ENCODE measurements around the gene TLE4. TPM values are rescaled to one million over a fixed set of nuclear protein-coding genes. Genes with fewer than 3 reads are reported as not detected.

Gene TLE4
- total and polyA plus RNA-seq, 4 experiments from 2014 or later: 27.9 to 101 (median 72.2) TPM

DNA sequence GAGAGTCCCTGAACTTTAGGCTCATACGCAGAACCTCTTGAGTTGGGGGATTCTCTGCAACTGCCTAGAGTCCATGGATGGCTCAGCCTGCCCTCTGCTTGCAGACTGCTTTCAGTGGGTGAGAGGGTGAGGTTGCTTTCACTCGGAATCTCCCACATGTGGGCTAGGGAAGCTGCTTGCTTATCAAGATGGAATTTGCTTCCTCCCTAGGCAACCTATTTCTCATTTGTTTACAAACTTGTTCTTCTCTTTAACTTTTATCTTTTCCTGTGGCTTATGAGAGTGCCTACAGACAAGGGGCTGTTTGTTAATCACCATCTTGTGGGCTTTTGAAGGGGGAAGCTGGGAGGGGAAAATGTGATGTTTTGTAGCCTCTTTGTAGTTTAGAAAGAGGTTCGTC, 10.0 kb downstream of the TLE4 start:
- Mint-ChIP-seq H3K36me3 (peaks cover 3 to 15% of the 10 kb centered on the region in 2 donors), H3K9me3 (no peaks in the 10 kb centered on the region), H3K27ac (peak overlapping the region; percentile 70 to 93 (median 85)), H3K4me3 (peak overlapping the region; percentile 41 to 78 (median 70)), H3K27me3 (no peaks in the 10 kb centered on the region), H3K4me1 (peaks cover 74 to 88% (median 81%) of the 10 kb centered on the region in 4 donors)
- no peaks in the 10 kb centered on the region for H3K9me3 ChIP-seq (ENCODE audit: control insufficient read depth in 1 of 2, low read length in 2 of 2)
- H3K4me1 ChIP-seq (ENCODE audit: insufficient read depth, low read length): peaks cover 81% of the 10 kb centered on the region
- CTCF ChIA-PET (ENCODE audit: partially characterized antibody): interaction anchor here (0.6 to 4.2 kb wide), 5 partner anchors 8 to 84 kb away, joined by 3 to 23 read pairs (median 7); partner anchors contain the start of gene TLE4
- H3K4me3 ChIP-seq (ENCODE audit: low read length in 2 of 2): no peak overlapping the region
- H3K36me3 ChIP-seq (ENCODE audit: insufficient read depth, low read length): no peaks in the 10 kb centered on the region
- H3K27ac ChIP-seq (ENCODE audit: low read depth, low read length): peak overlapping the region; percentile 49
- intact Hi-C loops (cut with micrococcal nuclease): loop anchor here (1.0 kb wide), 1 partner anchor 8 kb away; no protein-coding TSS in a partner anchor
- POLR2A ChIA-PET (ENCODE audit: partially characterized antibody): interaction anchor here (1.0 to 6.6 kb wide), 10 partner anchors 8 to 57 kb away, joined by 3 to 106 read pairs (median 8); partner anchors contain the start of gene TLE4
- peak; percentile 61 to 81 (median 68) for DNase-seq
- no peaks in the 10 kb centered on the region for H3K27me3 ChIP-seq (ENCODE audit: insufficient read depth, low read length)

DNA sequence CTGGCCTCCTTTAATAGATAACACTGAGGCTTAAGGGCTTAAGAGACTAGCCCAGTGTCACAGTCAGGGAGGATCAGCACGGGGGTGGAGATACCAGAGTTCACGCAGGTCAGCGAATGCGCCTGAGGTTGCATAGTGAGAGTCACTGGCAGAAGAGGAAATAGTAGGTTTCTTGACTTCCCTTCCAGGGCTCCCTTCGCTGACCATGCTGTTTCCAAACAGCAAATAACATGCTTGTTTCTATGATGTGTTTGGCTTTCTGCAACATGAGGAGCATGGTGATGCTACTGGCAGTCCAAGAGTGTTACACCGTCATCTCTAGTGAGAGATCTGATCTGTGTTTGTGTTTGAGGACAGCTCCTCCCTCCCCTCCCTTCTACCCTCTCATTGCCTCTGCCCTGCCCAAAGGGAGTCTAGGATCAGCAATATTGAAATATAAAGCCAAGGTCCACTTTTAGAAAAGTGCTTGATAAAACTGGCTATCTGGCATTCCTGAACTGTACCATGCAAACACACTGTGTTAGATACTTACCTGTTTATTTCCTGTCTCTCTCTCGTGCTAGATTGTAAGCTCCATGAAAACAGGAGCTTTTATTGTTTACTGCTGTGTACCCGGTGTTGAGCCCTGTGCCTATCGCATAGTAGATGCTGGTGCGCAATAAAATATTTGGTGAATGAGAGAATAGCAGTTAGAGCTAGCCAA, 12.3 kb downstream of the TLE4 start:
- H3K4me3 ChIP-seq (ENCODE audit: low read length in 2 of 2): no peak overlapping the region
- intact Hi-C loops (cut with micrococcal nuclease): loop anchor here (1.0 kb wide), 1 partner anchor 9 kb away; no protein-coding TSS in a partner anchor

DNA sequence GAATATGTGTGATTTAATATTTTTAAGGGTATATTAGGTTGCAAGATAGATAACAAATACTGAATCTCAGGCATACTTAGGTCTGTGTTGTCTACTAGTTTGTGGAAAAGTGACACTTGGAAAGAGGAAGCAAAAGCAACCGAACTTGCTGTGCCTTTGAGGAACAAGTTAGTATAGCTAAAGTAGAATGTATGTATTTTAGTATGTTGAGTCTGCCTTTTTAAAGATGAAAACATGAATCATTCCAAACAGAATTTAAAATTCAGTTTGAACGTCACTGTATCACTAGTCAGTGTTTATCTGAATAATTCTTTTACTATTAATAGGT, 12.9 kb downstream of the TLE4 start:
- intact Hi-C loops (cut with micrococcal nuclease): loop anchor here (1.0 kb wide), 1 partner anchor 9 kb away; no protein-coding TSS in a partner anchor
- H3K27ac Mint-ChIP-seq: peak overlapping the region in 5 of 7 donors; percentile 59 to 93 (median 82)
- CTCF ChIA-PET (ENCODE audit: partially characterized antibody): interaction anchor here (0.8 to 4.2 kb wide), 2 partner anchors 13 to 15 kb away, joined by 3 to 23 read pairs; partner anchors contain the start of gene TLE4
- Histone ChIP-seq H3K9me3 (ENCODE audit: control insufficient read depth in 1 of 2, low read length in 2 of 2) (no peaks in the 10 kb centered on the region), H3K36me3 (ENCODE audit: insufficient read depth, low read length) (no peaks in the 10 kb centered on the region), H3K27ac (ENCODE audit: low read depth, low read length) (no peak overlapping the region), H3K4me1 (ENCODE audit: insufficient read depth, low read length) (peaks cover 62% of the 10 kb centered on the region), H3K27me3 (ENCODE audit: insufficient read depth, low read length) (no peaks in the 10 kb centered on the region), H3K4me3 (ENCODE audit: low read length in 2 of 2) (no peak overlapping the region)
- H3K27me3 Mint-ChIP-seq: no peaks in the 10 kb centered on the region
- POLR2A ChIA-PET (ENCODE audit: partially characterized antibody): interaction anchor here (0.8 to 6.6 kb wide), 5 partner anchors 10 to 58 kb away, joined by 3 to 106 read pairs (median 5); partner anchors contain the start of gene TLE4
- H3K9me3 Mint-ChIP-seq: no peaks in the 10 kb centered on the region
- DNase-seq: no peak
- peaks cover 19% of the 10 kb centered on the region in 2 donors for H3K36me3 Mint-ChIP-seq
- peak overlapping the region in 5 of 8 donors; percentile 64 to 78 (median 76) for H3K4me3 Mint-ChIP-seq
- peaks cover 61 to 80% (median 70%) of the 10 kb centered on the region in 4 donors for H3K4me1 Mint-ChIP-seq

More for the DNA sequence above, 12.3 kb downstream of the TLE4 start:
- H3K27ac Mint-ChIP-seq: peak overlapping the region; percentile 20 to 93 (median 81)
- Histone ChIP-seq H3K4me1 (ENCODE audit: insufficient read depth, low read length) (peaks cover 62% of the 10 kb centered on the region), H3K27ac (ENCODE audit: low read depth, low read length) (no peak overlapping the region), H3K9me3 (ENCODE audit: control insufficient read depth in 1 of 2, low read length in 2 of 2) (no peaks in the 10 kb centered on the region), H3K36me3 (ENCODE audit: insufficient read depth, low read length) (no peaks in the 10 kb centered on the region), H3K27me3 (ENCODE audit: insufficient read depth, low read length) (no peaks in the 10 kb centered on the region)
- peaks cover 18 to 19% of the 10 kb centered on the region in 2 donors for H3K36me3 Mint-ChIP-seq
- H3K9me3 Mint-ChIP-seq: no peaks in the 10 kb centered on the region
- H3K4me3 Mint-ChIP-seq: peak overlapping the region in 7 of 8 donors; percentile 53 to 78 (median 67)
- H3K4me1 Mint-ChIP-seq: peaks cover 62 to 79% (median 71%) of the 10 kb centered on the region in 4 donors
- ChIA-PET CTCF (ENCODE audit: partially characterized antibody) (interaction anchor here (0.8 to 4.2 kb wide), 3 partner anchors 10 to 15 kb away, joined by 3 to 23 read pairs (median 10); partner anchors contain the start of gene TLE4), POLR2A (ENCODE audit: partially characterized antibody) (interaction anchor here (0.8 to 6.6 kb wide), 6 partner anchors 10 to 59 kb away, joined by 3 to 106 read pairs (median 4); partner anchors contain the start of gene TLE4)
- H3K27me3 Mint-ChIP-seq: no peaks in the 10 kb centered on the region
- DNase-seq: peak; percentile 16 to 42 (median 24)

DNA sequence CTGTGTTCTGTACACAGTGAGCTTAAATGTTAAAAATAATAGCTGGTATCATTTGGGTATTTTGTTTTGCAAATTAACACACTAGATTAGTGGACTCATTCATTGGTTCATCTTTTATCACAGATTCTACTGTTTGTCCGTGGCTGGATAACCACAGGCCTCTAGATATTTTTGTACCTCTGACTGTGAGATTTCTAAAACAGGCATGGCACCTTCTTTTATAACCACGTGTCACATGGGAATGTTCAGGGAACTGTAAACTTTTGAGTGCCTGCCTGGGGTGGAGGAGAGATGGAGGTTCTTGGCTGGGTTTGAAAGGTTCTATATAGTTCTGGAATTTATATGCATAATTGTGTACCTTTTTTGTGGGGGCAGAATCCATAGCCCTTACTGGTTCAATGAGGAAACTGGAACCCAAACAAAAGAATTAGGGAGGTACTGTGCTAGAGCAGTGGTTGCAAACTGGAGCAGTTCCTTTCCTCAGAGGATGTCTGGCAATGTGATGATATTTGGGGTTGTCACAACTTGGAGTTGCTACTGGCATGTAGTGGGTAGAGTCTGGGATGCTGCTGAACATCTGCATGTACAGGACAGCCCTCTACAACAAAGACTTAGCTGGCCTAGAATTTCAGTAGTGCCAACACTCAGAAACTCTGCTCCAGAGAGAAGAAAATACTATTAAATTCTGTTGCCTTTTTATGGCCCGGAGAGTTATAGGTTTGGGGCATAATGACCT, 16.9 kb downstream of the TLE4 start:
- CTCF ChIA-PET (ENCODE audit: partially characterized antibody): no interaction called here
- Mint-ChIP-seq H3K27ac (no peak overlapping the region), H3K27me3 (no peaks in the 10 kb centered on the region), H3K9me3 (no peaks in the 10 kb centered on the region), H3K4me1 (peaks cover 56 to 83% (median 67%) of the 10 kb centered on the region in 4 donors), H3K4me3 (no peak overlapping the region), H3K36me3 (peaks cover 19% of the 10 kb centered on the region in 2 donors)
- H3K4me3 ChIP-seq (ENCODE audit: low read length in 2 of 2): no peak overlapping the region
- no peak overlapping the region for H3K27ac ChIP-seq (ENCODE audit: low read depth, low read length)
- peaks cover 54% of the 10 kb centered on the region for H3K4me1 ChIP-seq (ENCODE audit: insufficient read depth, low read length)
- POLR2A ChIA-PET (ENCODE audit: partially characterized antibody): no interaction called here
- H3K27me3 ChIP-seq (ENCODE audit: insufficient read depth, low read length): no peaks in the 10 kb centered on the region
- intact Hi-C loops (cut with micrococcal nuclease): no loop called here
- no peaks in the 10 kb centered on the region for H3K9me3 ChIP-seq (ENCODE audit: control insufficient read depth in 1 of 2, low read length in 2 of 2)
- DNase-seq: no peak
- H3K36me3 ChIP-seq (ENCODE audit: insufficient read depth, low read length): no peaks in the 10 kb centered on the region

DNA sequence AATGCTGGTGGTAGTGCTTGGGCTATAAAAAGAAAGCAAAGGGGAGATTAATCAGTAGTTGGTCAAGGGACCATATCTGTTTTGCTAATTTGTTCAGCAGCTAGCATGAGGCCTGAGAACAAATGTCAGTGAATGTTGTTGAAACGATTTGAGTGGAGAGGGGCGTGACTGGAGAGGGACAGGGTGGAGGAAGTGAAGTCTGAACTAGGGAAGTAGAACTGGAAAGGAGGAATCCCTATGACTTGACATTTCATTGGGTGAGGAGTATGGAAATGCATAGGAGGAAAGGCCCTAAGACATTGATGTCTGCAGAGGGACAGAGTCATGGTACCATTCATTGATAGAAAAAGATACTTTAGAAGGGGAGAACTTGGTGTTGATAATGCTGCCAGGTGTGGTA, 19.7 kb downstream of the TLE4 start:
- no peak for DNase-seq
- Mint-ChIP-seq H3K9me3 (no peaks in the 10 kb centered on the region), H3K27ac (peak overlapping the region in 2 of 7 donors; percentile 26 to 65), H3K4me3 (peak overlapping the region in 4 of 8 donors; percentile 34 to 58 (median 40)), H3K4me1 (peaks cover 48 to 81% (median 66%) of the 10 kb centered on the region in 4 donors), H3K27me3 (no peaks in the 10 kb centered on the region), H3K36me3 (peaks cover 16 to 17% of the 10 kb centered on the region in 2 donors)
- ChIA-PET POLR2A (ENCODE audit: partially characterized antibody) (interaction anchor here (1.4 to 2.1 kb wide), 2 partner anchors 9 to 32 kb away, joined by 3 to 9 read pairs; no protein-coding TSS in a partner anchor), CTCF (ENCODE audit: partially characterized antibody) (interaction anchor here (1.1 kb wide), 1 partner anchor 20 kb away, joined by 3 read pairs; the partner anchor contains the start of gene TLE4)
- Histone ChIP-seq H3K27ac (ENCODE audit: low read depth, low read length) (no peak overlapping the region), H3K27me3 (ENCODE audit: insufficient read depth, low read length) (no peaks in the 10 kb centered on the region), H3K9me3 (ENCODE audit: control insufficient read depth in 1 of 2, low read length in 2 of 2) (no peaks in the 10 kb centered on the region), H3K36me3 (ENCODE audit: insufficient read depth, low read length) (no peaks in the 10 kb centered on the region), H3K4me1 (ENCODE audit: insufficient read depth, low read length) (peaks cover 47% of the 10 kb centered on the region), H3K4me3 (ENCODE audit: low read length in 2 of 2) (no peak overlapping the region)
- intact Hi-C loops (cut with micrococcal nuclease): no loop called here

DNA sequence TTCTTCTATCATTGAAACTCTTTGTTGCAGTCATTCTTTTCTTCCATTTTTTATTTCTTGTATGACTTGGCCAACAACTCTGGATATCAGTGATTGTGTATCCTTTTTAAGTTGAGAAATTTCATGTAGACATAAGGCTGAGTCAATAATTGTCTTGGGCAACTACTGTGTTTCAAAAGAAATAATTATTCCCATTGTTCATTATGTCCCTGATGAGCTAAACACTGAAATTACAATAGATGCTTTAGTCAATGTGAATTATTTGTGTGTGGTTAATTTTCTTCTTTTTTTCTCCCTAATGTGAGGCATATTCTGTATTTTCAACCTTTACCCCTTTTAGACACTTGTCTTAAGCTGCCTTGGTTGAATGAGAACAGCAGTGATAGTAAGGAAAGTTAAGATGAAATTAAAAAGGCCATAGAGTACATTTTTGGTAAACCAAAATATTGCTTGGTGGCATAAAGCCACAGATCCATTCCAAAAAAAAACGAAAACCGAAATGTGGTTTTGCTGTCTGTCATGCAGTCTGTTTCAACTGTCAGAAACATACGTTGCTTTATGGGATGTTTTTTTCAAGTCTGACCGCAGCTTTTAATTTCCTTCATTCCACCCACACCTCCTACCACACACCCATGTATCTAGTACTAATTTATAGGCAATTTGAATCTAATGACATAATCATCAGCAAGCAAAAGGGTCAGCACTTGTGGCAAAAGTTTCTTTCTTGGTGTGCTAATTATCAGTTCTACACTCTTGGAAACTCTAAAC, 21.1 kb downstream of the TLE4 start:
- H3K27me3 ChIP-seq (ENCODE audit: insufficient read depth, low read length): no peaks in the 10 kb centered on the region
- no peak overlapping the region for H3K4me3 ChIP-seq (ENCODE audit: low read length in 2 of 2)
- Mint-ChIP-seq H3K4me3 (peak overlapping the region in 7 of 8 donors; percentile 30 to 79 (median 66)), H3K4me1 (peaks cover 53 to 90% (median 72%) of the 10 kb centered on the region in 4 donors), H3K9me3 (no peaks in the 10 kb centered on the region), H3K27me3 (no peaks in the 10 kb centered on the region), H3K36me3 (peaks cover 12 to 17% of the 10 kb centered on the region in 2 donors), H3K27ac (peak overlapping the region; percentile 9 to 73 (median 51))
- intact Hi-C loops (cut with micrococcal nuclease): loop anchor here (1.0 kb wide), 1 partner anchor 9 kb away; no protein-coding TSS in a partner anchor
- POLR2A ChIA-PET (ENCODE audit: partially characterized antibody): interaction anchor here (0.7 to 2.2 kb wide), 5 partner anchors 10 to 31 kb away, joined by 3 to 12 read pairs (median 6); partner anchors contain the start of gene TLE4
- H3K27ac ChIP-seq (ENCODE audit: low read depth, low read length): no peak overlapping the region
- no peaks in the 10 kb centered on the region for H3K36me3 ChIP-seq (ENCODE audit: insufficient read depth, low read length)
- CTCF ChIA-PET (ENCODE audit: partially characterized antibody): interaction anchor here (0.8 kb wide), 1 partner anchor 69 kb away, joined by 3 read pairs; no protein-coding TSS in a partner anchor
- peaks cover 47% of the 10 kb centered on the region for H3K4me1 ChIP-seq (ENCODE audit: insufficient read depth, low read length)
- no peaks in the 10 kb centered on the region for H3K9me3 ChIP-seq (ENCODE audit: control insufficient read depth in 1 of 2, low read length in 2 of 2)
- peak; percentile 46 to 61 (median 53) for DNase-seq
